ENCODE data around the gene SMYD3. TPM values are rescaled to one million over a fixed set of nuclear protein-coding genes. Genes with fewer than 3 reads are reported as not detected.

SMYD3 gene
- polyA plus RNA-seq, 2 of the 4 experiments (the other 2 are of a cell fraction): 18.2 to 35.2 TPM

DNA sequence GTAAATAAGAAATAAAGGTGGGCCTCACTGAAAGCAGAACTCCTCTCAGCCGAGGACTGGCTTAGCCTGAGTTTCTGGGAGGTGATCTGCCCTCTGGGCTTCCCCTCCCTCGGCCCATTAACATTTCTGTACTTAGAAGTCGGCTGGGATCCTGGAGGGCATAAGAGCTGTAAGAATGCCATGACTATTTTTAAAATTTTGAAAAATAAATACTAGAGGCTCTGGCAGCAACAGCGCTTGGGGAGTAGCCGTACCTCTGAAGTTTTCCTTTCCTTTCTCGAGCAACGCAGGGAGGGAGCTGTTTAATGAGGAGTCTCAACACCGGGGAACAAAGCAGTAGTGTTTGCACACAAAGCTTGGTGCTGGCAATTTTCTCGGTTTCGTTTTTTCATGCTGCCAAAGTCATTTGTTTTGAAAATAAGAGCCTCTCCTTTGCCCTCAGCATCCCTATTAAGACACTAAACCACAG, 498.7 kb downstream of the SMYD3 start:
- Histone ChIP-seq H3K4me3 (no peak overlapping the region), H3K9me3 (no peaks in the 10 kb centered on the region), H3K4me1 (no peaks in the 10 kb centered on the region), H3K27ac (no peak overlapping the region), H3K4me2 (no peak overlapping the region)
- 76% methylated on average over 10 of the region's 10 CpGs for WGBS (ENCODE audit: missing lambda C conversion rate)
- ChIA-PET CTCF (interaction anchor here (0.6 kb wide), 1 partner anchor 518 kb away, joined by 3 read pairs; no protein-coding TSS in a partner anchor), POLR2A (no interaction called here)
- DNase-seq (ENCODE audit: low read depth in 1 of 2, low spot score in 1 of 2): no peak
- TF ChIP-seq JUNB (IDR thresholded peaks at IDR 0.05): no peak
- TF ChIP-seq CHD2 (IDR thresholded peaks at IDR 0.05; ENCODE audit: low read length, partially characterized antibody): no peak
- FAIRE-seq: no peak
- no peak for ATAC-seq

- H3K4me1 ChIP-seq: no peaks in the 10 kb centered on the region
- ChIA-PET CTCF (interaction anchor here (1.0 to 3.3 kb wide), 3 partner anchors 489 to 852 kb away, joined by 3 to 29 read pairs (median 7); partner anchors contain the start of gene KIF26B), POLR2A (no interaction called here)
- H3K4me2 ChIP-seq: no peak overlapping the region
- FAIRE-seq: no peak
- 75% methylated on average over 3 of the region's 3 CpGs for WGBS (ENCODE audit: missing lambda C conversion rate)
- H3K4me3 ChIP-seq: no peak overlapping the region
- ATAC-seq: no peak
- no peaks in the 10 kb centered on the region for H3K9me3 ChIP-seq
- no peak overlapping the region for H3K27ac ChIP-seq
- DNase-seq (ENCODE audit: low read depth in 1 of 2, low spot score in 1 of 2): no peak
- TF ChIP-seq JUN (IDR thresholded peaks at IDR 0.05) (no peak), ZNF302 (CRISPR knock-in tag; IDR thresholded peaks at IDR 0.05) (no peak), POLR2AphosphoS2 (conservative IDR thresholded peaks at IDR 0.05; ENCODE audit: low read length) (no peak), MAZ (IDR thresholded peaks at IDR 0.05; ENCODE audit: borderline replicate concordance, low read depth, low read length) (no peak), EHMT2 (IDR thresholded peaks at IDR 0.05; ENCODE audit: low read depth) (no peak), ZFP36 (IDR thresholded peaks at IDR 0.05; ENCODE audit: borderline replicate concordance, partially characterized antibody) (no peak), ZC3H11A (IDR thresholded peaks at IDR 0.05) (no peak), HMGXB4 (CRISPR knock-in tag; IDR thresholded peaks at IDR 0.05; ENCODE audit: borderline replicate concordance) (no peak), TFCP2L1 (CRISPR knock-in tag; IDR thresholded peaks at IDR 0.05) (no peak), GATA3 (IDR thresholded peaks at IDR 0.05; ENCODE audit: borderline replicate concordance) (no peak), MAFK (IDR thresholded peaks at IDR 0.05; ENCODE audit: partially characterized antibody) (no peak), RAD21 (conservative IDR thresholded peaks at IDR 0.05 in 1 of 2, IDR thresholded peaks at IDR 0.05 in 1 of 2) (no peak), HOXA7 (CRISPR knock-in tag; IDR thresholded peaks at IDR 0.05) (no peak)
- TF ChIP-seq, protein P1, sequence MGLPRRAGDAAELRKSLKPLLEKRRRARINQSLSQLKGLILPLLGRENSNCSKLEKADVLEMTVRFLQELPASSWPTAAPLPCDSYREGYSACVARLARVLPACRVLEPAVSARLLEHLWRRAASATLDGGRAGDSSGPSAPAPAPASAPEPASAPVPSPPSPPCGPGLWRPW (IDR thresholded peaks at IDR 0.05): no peak
- TF ChIP-seq, protein P2, sequence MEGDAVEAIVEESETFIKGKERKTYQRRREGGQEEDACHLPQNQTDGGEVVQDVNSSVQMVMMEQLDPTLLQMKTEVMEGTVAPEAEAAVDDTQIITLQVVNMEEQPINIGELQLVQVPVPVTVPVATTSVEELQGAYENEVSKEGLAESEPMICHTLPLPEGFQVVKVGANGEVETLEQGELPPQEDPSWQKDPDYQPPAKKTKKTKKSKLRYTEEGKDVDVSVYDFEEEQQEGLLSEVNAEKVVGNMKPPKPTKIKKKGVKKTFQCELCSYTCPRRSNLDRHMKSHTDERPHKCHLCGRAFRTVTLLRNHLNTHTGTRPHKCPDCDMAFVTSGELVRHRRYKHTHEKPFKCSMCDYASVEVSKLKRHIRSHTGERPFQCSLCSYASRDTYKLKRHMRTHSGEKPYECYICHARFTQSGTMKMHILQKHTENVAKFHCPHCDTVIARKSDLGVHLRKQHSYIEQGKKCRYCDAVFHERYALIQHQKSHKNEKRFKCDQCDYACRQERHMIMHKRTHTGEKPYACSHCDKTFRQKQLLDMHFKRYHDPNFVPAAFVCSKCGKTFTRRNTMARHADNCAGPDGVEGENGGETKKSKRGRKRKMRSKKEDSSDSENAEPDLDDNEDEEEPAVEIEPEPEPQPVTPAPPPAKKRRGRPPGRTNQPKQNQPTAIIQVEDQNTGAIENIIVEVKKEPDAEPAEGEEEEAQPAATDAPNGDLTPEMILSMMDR (IDR thresholded peaks at IDR 0.05): no peak
These were observed 502.0 kb downstream of the SMYD3 start for GRCh38 chr1:246005067-246005466.

DNA sequence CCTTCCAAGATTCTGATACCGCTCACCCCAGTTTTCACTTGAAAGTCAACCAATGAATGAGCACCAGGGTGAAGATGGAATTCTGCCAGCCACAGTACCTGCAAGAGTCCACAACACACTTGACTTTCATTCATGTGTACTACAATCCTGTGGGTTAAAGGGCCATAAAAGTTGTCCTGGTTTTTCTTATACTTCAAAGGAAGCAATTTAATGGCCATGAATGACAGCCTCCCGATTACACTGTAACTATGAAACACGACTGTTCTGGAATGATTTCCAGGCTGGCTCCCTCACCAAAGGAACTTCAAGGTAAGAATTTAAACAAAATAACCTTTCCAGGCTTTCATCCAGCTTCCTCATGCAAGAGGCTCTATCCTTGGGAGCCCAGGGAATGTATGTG, 502.8 kb downstream of the SMYD3 start:
- 83% methylated on average over 3 of the region's 3 CpGs for WGBS (ENCODE audit: missing lambda C conversion rate)
- no peak for ATAC-seq
- Histone ChIP-seq H3K9me3 (no peaks in the 10 kb centered on the region), H3K4me3 (no peak overlapping the region), H3K4me2 (no peak overlapping the region), H3K4me1 (no peaks in the 10 kb centered on the region), H3K27ac (no peak overlapping the region)
- ChIA-PET POLR2A (no interaction called here), CTCF (interaction anchor here (1.1 to 3.3 kb wide), 2 partner anchors 7 to 847 kb away, joined by 3 to 29 read pairs; partner anchors contain the start of gene KIF26B)
- DNase-seq (ENCODE audit: low read depth in 1 of 2, low spot score in 1 of 2): no peak
- TF ChIP-seq, protein P1 (IDR thresholded peaks at IDR 0.05): no peak
- no peak for TF ChIP-seq RARB (CRISPR knock-in tag; IDR thresholded peaks at IDR 0.05)
- FAIRE-seq: no peak
